Measurements from ENCODE around the gene CASZ1. TPM values are rescaled to one million over a fixed set of nuclear protein-coding genes. Genes with fewer than 3 reads are reported as not detected.

CASZ1 gene
- total RNA-seq, 1 donor from 2014 or later: 4.0 TPM

DNA sequence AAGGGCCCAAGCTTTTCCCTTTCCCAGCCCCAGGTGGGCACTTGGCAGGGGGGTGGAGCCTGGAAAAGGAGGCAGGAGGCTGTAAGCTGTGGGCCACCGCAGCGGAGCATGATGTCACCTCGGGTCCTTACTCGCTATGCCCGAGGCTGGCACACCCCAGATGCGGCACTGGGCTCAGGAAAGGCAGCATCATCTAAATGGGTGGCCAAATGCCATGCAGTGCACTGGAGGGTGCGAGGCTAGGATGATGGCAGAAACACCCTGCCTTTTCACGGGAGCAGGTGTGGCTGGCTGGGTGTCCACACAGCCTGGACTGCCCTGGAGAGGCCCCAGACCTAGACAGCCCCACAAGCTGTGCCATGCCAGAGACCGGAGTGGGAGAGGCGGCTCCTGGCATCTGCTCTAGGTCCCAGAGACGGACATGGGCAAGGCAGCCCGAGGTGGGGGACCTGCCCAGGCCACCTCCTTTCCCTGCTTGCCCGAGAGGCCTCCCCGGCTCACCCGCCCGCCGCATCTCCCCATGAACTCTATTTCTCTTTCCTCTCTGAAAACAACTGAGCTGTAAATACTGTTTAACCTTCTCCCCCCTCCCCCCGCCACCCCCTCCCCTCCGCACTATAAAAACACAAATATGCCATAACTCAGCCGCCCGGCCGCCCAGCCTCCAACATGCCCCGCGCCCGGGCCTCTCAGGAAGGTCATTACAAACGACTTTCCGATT is 124.7 kb downstream of the CASZ1 start:
- Mint-ChIP-seq H3K4me3 (ENCODE audit: unreplicated experiment) (no peak overlapping the region), H3K27ac (ENCODE audit: unreplicated experiment) (no peak overlapping the region), H3K4me1 (ENCODE audit: low read depth, unreplicated experiment) (no peaks in the 10 kb centered on the region), H3K36me3 (ENCODE audit: low read depth, unreplicated experiment) (no peaks in the 10 kb centered on the region), H3K27me3 (ENCODE audit: low read depth, unreplicated experiment) (peaks cover 16% of the 10 kb centered on the region), H3K9me3 (ENCODE audit: unreplicated experiment) (no peaks in the 10 kb centered on the region)
- FAIRE-seq (no peak), DNase-seq (ENCODE audit: low read depth) (no peak)
- Histone ChIP-seq H4K20me1 (ENCODE audit: insufficient read depth, low read length) (no peaks in the 10 kb centered on the region), H3K4me1 (ENCODE audit: insufficient read depth, low read length) (no peaks in the 10 kb centered on the region), H3K27ac (ENCODE audit: low read depth, low read length) (no peak overlapping the region), H2AFZ (ENCODE audit: low read depth, low read length) (no peak overlapping the region), H3K27me3 (ENCODE audit: insufficient read depth, low read length) (no peaks in the 10 kb centered on the region), H3K9ac (ENCODE audit: low read length) (no peak overlapping the region), H3K79me2 (ENCODE audit: insufficient read depth, low read length) (no peaks in the 10 kb centered on the region), H3K4me3 (ENCODE audit: insufficient read depth, low read depth, low read length) (no peak overlapping the region), H3K36me3 (ENCODE audit: insufficient read depth, low read length) (no peaks in the 10 kb centered on the region), H3K4me2 (ENCODE audit: low read length) (no peak overlapping the region), H3K9me3 (ENCODE audit: insufficient read depth, low read depth, low read length) (no peaks in the 10 kb centered on the region)
- TF ChIP-seq EZH2 (IDR thresholded peaks at IDR 0.05; ENCODE audit: insufficient read depth, low read length): no peak
- TF ChIP-seq, protein P1, sequence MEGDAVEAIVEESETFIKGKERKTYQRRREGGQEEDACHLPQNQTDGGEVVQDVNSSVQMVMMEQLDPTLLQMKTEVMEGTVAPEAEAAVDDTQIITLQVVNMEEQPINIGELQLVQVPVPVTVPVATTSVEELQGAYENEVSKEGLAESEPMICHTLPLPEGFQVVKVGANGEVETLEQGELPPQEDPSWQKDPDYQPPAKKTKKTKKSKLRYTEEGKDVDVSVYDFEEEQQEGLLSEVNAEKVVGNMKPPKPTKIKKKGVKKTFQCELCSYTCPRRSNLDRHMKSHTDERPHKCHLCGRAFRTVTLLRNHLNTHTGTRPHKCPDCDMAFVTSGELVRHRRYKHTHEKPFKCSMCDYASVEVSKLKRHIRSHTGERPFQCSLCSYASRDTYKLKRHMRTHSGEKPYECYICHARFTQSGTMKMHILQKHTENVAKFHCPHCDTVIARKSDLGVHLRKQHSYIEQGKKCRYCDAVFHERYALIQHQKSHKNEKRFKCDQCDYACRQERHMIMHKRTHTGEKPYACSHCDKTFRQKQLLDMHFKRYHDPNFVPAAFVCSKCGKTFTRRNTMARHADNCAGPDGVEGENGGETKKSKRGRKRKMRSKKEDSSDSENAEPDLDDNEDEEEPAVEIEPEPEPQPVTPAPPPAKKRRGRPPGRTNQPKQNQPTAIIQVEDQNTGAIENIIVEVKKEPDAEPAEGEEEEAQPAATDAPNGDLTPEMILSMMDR (IDR thresholded peaks at IDR 0.05; ENCODE audit: insufficient read depth, low read depth, low read length): no peak

DNA sequence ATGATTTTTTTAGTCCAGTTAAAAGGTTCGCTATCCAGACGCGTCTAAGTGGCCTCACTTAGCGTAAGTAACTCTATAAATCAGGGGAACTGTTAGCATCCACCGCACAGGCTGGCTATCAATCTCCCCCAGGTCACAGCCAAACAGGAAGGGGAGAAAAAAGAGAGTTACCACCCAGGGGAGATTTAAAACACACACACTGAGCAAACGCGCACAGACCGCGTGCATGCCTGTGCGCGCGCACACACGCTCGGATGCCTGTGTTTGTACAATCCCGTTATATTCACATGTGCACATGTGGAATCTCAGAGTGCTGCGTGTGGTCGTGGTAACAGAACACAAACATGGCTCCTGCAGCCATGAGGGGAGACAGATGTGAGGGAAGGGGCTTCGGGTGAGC is 125.4 kb downstream of the CASZ1 start:
- Histone ChIP-seq H3K4me2 (ENCODE audit: low read length) (no peak overlapping the region), H3K9me3 (ENCODE audit: insufficient read depth, low read depth, low read length) (no peaks in the 10 kb centered on the region), H3K79me2 (ENCODE audit: insufficient read depth, low read length) (no peaks in the 10 kb centered on the region), H2AFZ (ENCODE audit: low read depth, low read length) (no peak overlapping the region), H4K20me1 (ENCODE audit: insufficient read depth, low read length) (no peaks in the 10 kb centered on the region), H3K4me1 (ENCODE audit: insufficient read depth, low read length) (no peaks in the 10 kb centered on the region), H3K4me3 (ENCODE audit: insufficient read depth, low read depth, low read length) (no peak overlapping the region), H3K36me3 (ENCODE audit: insufficient read depth, low read length) (no peaks in the 10 kb centered on the region), H3K9ac (ENCODE audit: low read length) (no peak overlapping the region), H3K27me3 (ENCODE audit: insufficient read depth, low read length) (no peaks in the 10 kb centered on the region), H3K27ac (ENCODE audit: low read depth, low read length) (no peak overlapping the region)
- H3K36me3 Mint-ChIP-seq (ENCODE audit: low read depth, unreplicated experiment): no peaks in the 10 kb centered on the region
- no peak overlapping the region for H3K27ac Mint-ChIP-seq (ENCODE audit: unreplicated experiment)
- no peaks in the 10 kb centered on the region for H3K4me1 Mint-ChIP-seq (ENCODE audit: low read depth, unreplicated experiment)
- H3K27me3 Mint-ChIP-seq (ENCODE audit: low read depth, unreplicated experiment): peaks cover 17% of the 10 kb centered on the region
- FAIRE-seq (no peak), DNase-seq (ENCODE audit: low read depth) (no peak)
- no peak overlapping the region for H3K4me3 Mint-ChIP-seq (ENCODE audit: unreplicated experiment)
- no peak for TF ChIP-seq EZH2 (IDR thresholded peaks at IDR 0.05; ENCODE audit: insufficient read depth, low read length)
- TF ChIP-seq, protein P1 (IDR thresholded peaks at IDR 0.05; ENCODE audit: insufficient read depth, low read depth, low read length): no peak
- H3K9me3 Mint-ChIP-seq (ENCODE audit: unreplicated experiment): no peaks in the 10 kb centered on the region

DNA sequence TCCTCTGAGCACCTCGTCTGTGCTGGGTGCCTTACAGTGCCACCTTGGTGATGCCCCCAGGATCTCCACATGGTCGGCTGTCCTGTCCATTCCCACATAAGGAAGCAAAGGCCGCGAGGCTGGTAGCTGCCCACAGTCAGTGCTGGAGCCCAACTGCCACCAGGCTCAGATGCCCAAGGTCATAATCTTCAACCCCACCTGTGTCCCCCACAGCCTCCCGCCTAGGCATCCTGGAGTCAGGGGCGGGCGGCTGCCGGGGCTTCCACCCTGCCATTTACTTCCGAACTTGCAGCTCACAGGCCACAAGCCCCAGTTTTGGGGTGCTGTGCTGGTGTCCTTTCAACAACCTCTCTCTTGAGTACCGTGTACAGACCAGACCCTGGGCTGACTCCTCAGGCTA is 126.3 kb downstream of the CASZ1 start:
- H2AFZ ChIP-seq (ENCODE audit: low read depth, low read length): no peak overlapping the region
- H3K4me3 Mint-ChIP-seq (ENCODE audit: unreplicated experiment): no peak overlapping the region
- no peak overlapping the region for H3K9ac ChIP-seq (ENCODE audit: low read length)
- H3K9me3 Mint-ChIP-seq (ENCODE audit: unreplicated experiment): no peaks in the 10 kb centered on the region
- H3K27ac ChIP-seq (ENCODE audit: low read depth, low read length): no peak overlapping the region
- H3K4me1 ChIP-seq (ENCODE audit: insufficient read depth, low read length): no peaks in the 10 kb centered on the region
- DNase-seq (ENCODE audit: low read depth) (no peak), FAIRE-seq (no peak)
- TF ChIP-seq, protein P1 (IDR thresholded peaks at IDR 0.05; ENCODE audit: insufficient read depth, low read depth, low read length): no peak
- no peak for TF ChIP-seq EZH2 (IDR thresholded peaks at IDR 0.05; ENCODE audit: insufficient read depth, low read length)
- H3K27ac Mint-ChIP-seq (ENCODE audit: unreplicated experiment): no peak overlapping the region
- H3K79me2 ChIP-seq (ENCODE audit: insufficient read depth, low read length): no peaks in the 10 kb centered on the region
- H3K4me3 ChIP-seq (ENCODE audit: insufficient read depth, low read depth, low read length): no peak overlapping the region
- no peaks in the 10 kb centered on the region for H3K27me3 ChIP-seq (ENCODE audit: insufficient read depth, low read length)
- no peaks in the 10 kb centered on the region for H3K4me1 Mint-ChIP-seq (ENCODE audit: low read depth, unreplicated experiment)
- peaks cover 19% of the 10 kb centered on the region for H3K27me3 Mint-ChIP-seq (ENCODE audit: low read depth, unreplicated experiment)
- no peaks in the 10 kb centered on the region for H4K20me1 ChIP-seq (ENCODE audit: insufficient read depth, low read length)
- H3K4me2 ChIP-seq (ENCODE audit: low read length): no peak overlapping the region
- H3K36me3 ChIP-seq (ENCODE audit: insufficient read depth, low read length): no peaks in the 10 kb centered on the region
- no peaks in the 10 kb centered on the region for H3K9me3 ChIP-seq (ENCODE audit: insufficient read depth, low read depth, low read length)
- H3K36me3 Mint-ChIP-seq (ENCODE audit: low read depth, unreplicated experiment): peaks cover 2% of the 10 kb centered on the region
